B cell (primary cell): Measurements from ENCODE around the gene MAPRE3.

Experiments used
- EZH2 ChIP-seq: IDR thresholded peaks from 2 replicates; pipeline ENCODE4 v1.6.1; 2012; ENCODE audit warnings: borderline replicate concordance, low read depth, mild to moderate bottlenecking, moderate library complexity, low read length; ENCODE audit not compliant: insufficient read depth, poor library complexity, severe bottlenecking
- TF ChIP-seq, protein P1 (sequence below): fragments of 200-600 bp; IDR thresholded peaks from one replicate; pipeline ENCODE4 v1.8.0; 2022; ENCODE audit warnings: antibody characterized with exemption, mild to moderate bottlenecking

DNA sequence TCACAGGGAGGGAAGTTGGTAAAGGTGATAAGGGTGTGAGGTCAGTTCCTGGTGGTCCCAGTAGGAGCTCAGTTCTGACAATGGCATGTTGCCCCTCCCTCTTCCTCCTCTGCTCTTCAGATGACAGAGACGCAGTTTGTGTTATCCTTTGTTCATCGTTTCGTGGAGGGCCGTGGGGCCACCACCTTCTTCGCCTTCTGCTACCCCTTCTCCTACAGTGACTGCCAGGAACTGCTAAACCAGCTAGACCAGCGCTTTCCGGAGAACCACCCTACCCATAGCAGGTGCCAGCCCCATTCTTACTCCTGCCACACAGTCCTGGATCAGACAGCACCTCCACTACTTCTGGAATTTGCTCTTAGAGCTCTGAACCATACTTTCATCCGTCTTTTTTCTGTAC lies 83.3 kb downstream of the MAPRE3 start:
- TF ChIP-seq, protein P1, sequence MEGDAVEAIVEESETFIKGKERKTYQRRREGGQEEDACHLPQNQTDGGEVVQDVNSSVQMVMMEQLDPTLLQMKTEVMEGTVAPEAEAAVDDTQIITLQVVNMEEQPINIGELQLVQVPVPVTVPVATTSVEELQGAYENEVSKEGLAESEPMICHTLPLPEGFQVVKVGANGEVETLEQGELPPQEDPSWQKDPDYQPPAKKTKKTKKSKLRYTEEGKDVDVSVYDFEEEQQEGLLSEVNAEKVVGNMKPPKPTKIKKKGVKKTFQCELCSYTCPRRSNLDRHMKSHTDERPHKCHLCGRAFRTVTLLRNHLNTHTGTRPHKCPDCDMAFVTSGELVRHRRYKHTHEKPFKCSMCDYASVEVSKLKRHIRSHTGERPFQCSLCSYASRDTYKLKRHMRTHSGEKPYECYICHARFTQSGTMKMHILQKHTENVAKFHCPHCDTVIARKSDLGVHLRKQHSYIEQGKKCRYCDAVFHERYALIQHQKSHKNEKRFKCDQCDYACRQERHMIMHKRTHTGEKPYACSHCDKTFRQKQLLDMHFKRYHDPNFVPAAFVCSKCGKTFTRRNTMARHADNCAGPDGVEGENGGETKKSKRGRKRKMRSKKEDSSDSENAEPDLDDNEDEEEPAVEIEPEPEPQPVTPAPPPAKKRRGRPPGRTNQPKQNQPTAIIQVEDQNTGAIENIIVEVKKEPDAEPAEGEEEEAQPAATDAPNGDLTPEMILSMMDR: no peak
- TF ChIP-seq EZH2: no peak
